AG04450 (cell line): ENCODE measurements around the gene SPSB4. TPM values are rescaled to one million over a fixed set of nuclear protein-coding genes. Genes with fewer than 3 reads are reported as not detected.

ENCODE experiments used
- CTCF ChIA-PET: fragments of 300-600, 350-600 bp; formaldehyde crosslinking; extraction: SDS; loops from one replicate; lab custom pipeline; 2022; ENCODE audit warnings: antibody characterized with exemption, inconsistent platforms; lab: Charles Lee
- POLR2A ChIA-PET: fragments of 350-600 bp; formaldehyde crosslinking; extraction: SDS; loops from one replicate; lab custom pipeline; 2021; ENCODE audit warnings: antibody characterized with exemption, inconsistent platforms; lab: Yijun Ruan, JAX
- DNase-seq: peaks from one replicate; pipeline ENCODE4 v3.0.0-alpha.2; 2011; ENCODE audit warnings: low read depth, low spot score
- H3K27ac ChIP-seq: one replicate; pipeline ENCODE4 v1.5.1; 2012; ENCODE audit warnings: low read depth, low read length, control low read depth
- H3K27me3 ChIP-seq: one replicate; pipeline ENCODE4 v1.6.0; 2012; ENCODE audit warnings: low read length; ENCODE audit not compliant: control insufficient read depth, insufficient read depth
- H3K4me3 ChIP-seq: 2 replicates; pipeline ENCODE4 v1.5.1; 2011; ENCODE audit warnings: mild to moderate bottlenecking, low read depth, low read length, control low read depth
- H3K9me3 ChIP-seq: 2 replicates; pipeline ENCODE4 v1.5.1; 2012; ENCODE audit warnings: low read length; ENCODE audit not compliant: control insufficient read depth, insufficient read depth
- CTCF ChIP-seq: IDR thresholded peaks from 2 replicates; pipeline ENCODE4 v1.5.1; 2011; ENCODE audit warnings: low read depth, low read length, control low read depth, inconsistent platforms
- polyA plus RNA-seq: library from polyadenylated mRNA; depleted of rRNA; stranded (reverse); fragments of >200 nt; gene quantifications from 2 replicates; pipeline ENCODE4 v1.2.3, GENCODE V29; 2011

SPSB4 gene
- polyA plus RNA-seq, 1 experiment, result not detected

GRCh38 chr3:141065841-141066805 lies 15.0 kb downstream of the SPSB4 start:
- Histone ChIP-seq H3K4me3 (no peak overlapping the region), H3K27me3 (peaks cover 2% of the 10 kb centered on the region), H3K9me3 (no peaks in the 10 kb centered on the region), H3K27ac (no peak overlapping the region)
- ChIA-PET POLR2A (no interaction called here), CTCF (no interaction called here)
- no peak for DNase-seq
- no peak for TF ChIP-seq CTCF

DNA sequence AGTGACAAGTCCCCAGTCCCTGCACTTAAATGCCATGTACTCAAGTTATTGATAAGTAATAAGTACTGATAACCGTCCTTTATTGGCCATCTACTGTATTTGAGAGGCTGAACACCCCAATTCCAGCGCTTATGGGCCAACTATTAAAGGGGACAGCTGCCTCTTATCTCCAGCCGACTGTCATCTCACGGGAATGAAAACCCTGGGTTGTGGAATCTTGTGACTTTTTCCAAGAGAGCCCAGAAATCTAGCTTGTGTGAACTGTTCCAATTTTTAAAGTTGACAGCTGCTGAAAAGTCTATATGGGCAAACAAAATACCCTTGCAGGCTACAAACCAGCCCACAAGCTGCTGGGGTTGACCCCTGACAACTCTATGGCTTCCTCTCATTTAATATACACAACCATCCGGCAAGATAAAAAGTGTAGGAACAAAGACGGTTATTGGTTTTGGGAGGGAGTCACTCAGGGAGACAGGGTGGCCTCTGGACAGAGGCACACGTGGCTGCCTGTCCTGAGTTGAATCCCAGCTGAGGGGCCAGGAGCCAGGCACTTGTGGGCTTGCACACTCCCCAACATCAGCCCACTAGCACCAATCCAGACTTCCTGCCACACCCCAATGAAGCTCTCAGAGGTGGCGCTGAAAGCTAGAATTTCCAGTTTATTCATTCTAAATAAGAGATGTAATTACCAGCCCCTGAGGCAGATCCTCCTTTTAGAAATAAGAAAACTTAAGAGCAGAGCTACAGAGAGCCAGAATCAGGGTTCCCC lies 16.2 kb downstream of the SPSB4 start:
- POLR2A ChIA-PET, result no interaction called here
- CTCF ChIA-PET, result interaction anchor here (1.0 kb wide), 1 partner anchor 43 kb away, joined by 3 read pairs; no protein-coding TSS in a partner anchor
- no peak overlapping the region for H3K27ac ChIP-seq
- no peak overlapping the region for H3K4me3 ChIP-seq
- DNase-seq, result no peak
- peaks cover 2% of the 10 kb centered on the region for H3K27me3 ChIP-seq
- H3K9me3 ChIP-seq, result no peaks in the 10 kb centered on the region
- no peak for TF ChIP-seq CTCF

DNA sequence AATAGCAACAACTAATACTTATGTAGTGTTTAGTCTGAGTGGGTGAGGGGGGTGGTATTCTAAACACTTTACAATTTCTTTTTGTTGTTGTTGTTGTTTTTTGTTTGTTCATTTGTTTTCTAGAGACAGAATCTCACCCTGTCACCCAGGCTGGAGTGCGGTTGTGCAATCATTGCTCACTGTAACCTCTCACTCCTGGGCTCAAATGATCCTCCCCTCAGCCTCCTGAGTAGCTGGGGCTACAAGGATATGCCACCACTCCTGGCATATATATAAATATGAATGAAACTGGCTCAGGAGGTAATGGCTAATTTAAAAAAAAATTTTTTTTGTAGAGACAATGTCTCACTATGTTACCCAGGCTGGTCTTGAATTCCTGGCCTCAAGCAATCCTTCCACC lies 19.1 kb downstream of the SPSB4 start:
- no peak for TF ChIP-seq CTCF
- Histone ChIP-seq H3K27me3 (no peaks in the 10 kb centered on the region), H3K9me3 (no peaks in the 10 kb centered on the region), H3K4me3 (no peak overlapping the region), H3K27ac (no peak overlapping the region)
- CTCF ChIA-PET, result no interaction called here
- POLR2A ChIA-PET, result no interaction called here
- no peak for DNase-seq

GRCh38 chr3:141070727-141071357 lies 19.7 kb downstream of the SPSB4 start:
- no peak for TF ChIP-seq CTCF
- DNase-seq, result no peak
- no peaks in the 10 kb centered on the region for H3K9me3 ChIP-seq
- H3K27me3 ChIP-seq, result no peaks in the 10 kb centered on the region
- CTCF ChIA-PET, result no interaction called here
- POLR2A ChIA-PET, result no interaction called here
- H3K27ac ChIP-seq, result no peak overlapping the region
- no peak overlapping the region for H3K4me3 ChIP-seq
